Measurements from ENCODE around the gene LGALS9. TPM values are rescaled to one million over a fixed set of nuclear protein-coding genes. Genes with fewer than 3 reads are reported as not detected.
A peak's percentile ranks its signal among the peaks of the same experiment; 100 is the strongest.
"Not testable (repeated sequence)": the region's sequence is repeated elsewhere in the genome, so short reads cannot be mapped to it uniquely, and the experiment has no call there.

The LGALS9 gene
- total and polyA plus RNA-seq, 4 donors, result 19.8 to 228 (median 116) TPM

DNA sequence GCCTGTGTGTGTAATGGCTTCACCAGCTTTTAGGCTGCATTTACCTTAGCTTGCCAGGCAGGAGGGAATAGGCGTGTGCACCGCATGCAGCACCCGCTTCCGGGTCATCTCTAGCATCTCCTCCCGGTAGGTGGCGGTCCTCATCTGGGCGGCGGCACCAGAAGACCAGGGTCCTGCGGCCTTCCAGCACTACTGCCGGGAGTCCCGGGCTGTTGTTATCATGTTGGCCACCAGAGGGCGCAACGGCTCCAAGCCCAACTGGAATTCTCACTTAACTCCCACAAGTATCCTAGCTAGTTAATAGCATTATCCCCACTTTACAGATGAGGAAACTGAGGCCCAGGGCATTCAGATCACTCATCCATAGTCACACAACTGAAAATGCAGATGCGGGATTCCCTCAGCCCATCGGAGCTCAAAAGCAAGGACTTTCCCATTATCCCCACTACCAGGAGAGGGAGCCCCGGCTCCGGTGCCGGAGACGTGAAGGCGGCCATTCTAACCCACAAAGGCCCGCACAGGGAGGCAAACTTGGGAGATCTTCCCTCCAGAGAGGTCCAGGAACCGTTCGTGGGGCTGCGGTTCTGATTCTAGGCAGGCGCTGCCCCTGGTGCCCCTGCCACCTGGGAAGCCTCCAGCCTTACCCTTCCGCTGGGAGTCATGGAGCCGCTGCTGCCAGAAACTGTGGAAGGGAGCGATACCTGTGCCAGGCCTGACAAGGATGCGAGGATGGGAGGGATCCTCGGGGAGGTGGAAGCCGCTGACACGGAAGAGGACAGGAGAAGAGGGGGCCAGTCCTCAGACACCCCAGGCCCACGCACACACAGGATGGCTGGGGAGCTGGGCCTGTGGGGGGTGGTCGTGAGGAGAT, 23.9 kb downstream of the LGALS9 start:
- Histone ChIP-seq H3K36me3 (ENCODE audit: control insufficient read depth in 4 of 4, insufficient read depth in 4 of 4, low read length in 4 of 4) (no peaks in the 10 kb centered on the region), H3K9ac (ENCODE audit: insufficient read depth in 1 of 2, low read length in 2 of 2) (no peak overlapping the region), H3K4me3 (no peak overlapping the region), H3K27ac (ENCODE audit: low read depth in 1 of 2, low read length in 1 of 2) (no peak overlapping the region), H3K9me3 (ENCODE audit: control insufficient read depth in 4 of 4, insufficient read depth in 3 of 4, low read length in 3 of 4) (no peaks in the 10 kb centered on the region), H3K4me1 (ENCODE audit: control insufficient read depth in 5 of 5, insufficient read depth in 5 of 5, low read length in 5 of 5) (no peaks in the 10 kb centered on the region), H3K27me3 (ENCODE audit: control insufficient read depth in 3 of 3, insufficient read depth in 3 of 3, low read length in 2 of 3) (no peaks in the 10 kb centered on the region)
- TF ChIP-seq, protein P1, sequence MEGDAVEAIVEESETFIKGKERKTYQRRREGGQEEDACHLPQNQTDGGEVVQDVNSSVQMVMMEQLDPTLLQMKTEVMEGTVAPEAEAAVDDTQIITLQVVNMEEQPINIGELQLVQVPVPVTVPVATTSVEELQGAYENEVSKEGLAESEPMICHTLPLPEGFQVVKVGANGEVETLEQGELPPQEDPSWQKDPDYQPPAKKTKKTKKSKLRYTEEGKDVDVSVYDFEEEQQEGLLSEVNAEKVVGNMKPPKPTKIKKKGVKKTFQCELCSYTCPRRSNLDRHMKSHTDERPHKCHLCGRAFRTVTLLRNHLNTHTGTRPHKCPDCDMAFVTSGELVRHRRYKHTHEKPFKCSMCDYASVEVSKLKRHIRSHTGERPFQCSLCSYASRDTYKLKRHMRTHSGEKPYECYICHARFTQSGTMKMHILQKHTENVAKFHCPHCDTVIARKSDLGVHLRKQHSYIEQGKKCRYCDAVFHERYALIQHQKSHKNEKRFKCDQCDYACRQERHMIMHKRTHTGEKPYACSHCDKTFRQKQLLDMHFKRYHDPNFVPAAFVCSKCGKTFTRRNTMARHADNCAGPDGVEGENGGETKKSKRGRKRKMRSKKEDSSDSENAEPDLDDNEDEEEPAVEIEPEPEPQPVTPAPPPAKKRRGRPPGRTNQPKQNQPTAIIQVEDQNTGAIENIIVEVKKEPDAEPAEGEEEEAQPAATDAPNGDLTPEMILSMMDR (IDR thresholded peaks at IDR 0.05; ENCODE audit: control extremely low read depth, extremely low read depth), result peak; percentile 67
- ATAC-seq (ENCODE audit: insufficient read depth, low FRiP score), result peak; percentile 56
- peak; percentile 68 to 73 (median 73) for DNase-seq
- 45 to 48% methylated on average over 34 of the region's 34 CpGs for WGBS, 2 donors

DNA sequence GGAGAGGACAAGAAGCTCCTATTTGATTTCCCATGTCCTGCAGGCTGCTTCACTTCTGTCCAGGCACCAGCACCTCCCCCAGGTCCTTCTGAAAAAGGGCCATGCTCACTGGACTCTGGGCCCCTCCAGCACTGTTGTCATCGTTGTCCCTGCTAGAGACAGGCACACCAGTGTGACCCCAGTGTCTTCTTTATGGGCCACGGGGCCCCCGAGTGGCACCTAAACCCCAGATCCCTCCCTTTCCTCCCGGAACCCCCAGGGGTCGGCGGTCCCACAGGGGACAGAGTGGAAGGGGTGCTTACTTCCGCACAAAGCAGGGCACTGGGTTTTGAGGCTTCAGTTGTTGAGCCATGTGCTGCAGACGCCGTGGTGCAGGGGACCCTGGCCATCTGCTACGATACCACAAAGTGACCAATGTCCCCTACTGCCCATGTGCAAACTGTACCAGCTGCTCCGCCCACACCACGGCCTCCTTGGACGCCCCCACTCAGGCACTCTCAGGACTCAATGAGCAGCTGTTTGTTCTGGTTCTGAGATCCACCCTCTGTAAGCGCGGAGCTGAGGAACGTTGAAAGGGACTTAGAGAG, 24.6 kb downstream of the LGALS9 start:
- DNase-seq, result not testable (repeated sequence)
- WGBS, 2 donors, result 88 to 91% methylated on average over 16 of the region's 16 CpGs

DNA sequence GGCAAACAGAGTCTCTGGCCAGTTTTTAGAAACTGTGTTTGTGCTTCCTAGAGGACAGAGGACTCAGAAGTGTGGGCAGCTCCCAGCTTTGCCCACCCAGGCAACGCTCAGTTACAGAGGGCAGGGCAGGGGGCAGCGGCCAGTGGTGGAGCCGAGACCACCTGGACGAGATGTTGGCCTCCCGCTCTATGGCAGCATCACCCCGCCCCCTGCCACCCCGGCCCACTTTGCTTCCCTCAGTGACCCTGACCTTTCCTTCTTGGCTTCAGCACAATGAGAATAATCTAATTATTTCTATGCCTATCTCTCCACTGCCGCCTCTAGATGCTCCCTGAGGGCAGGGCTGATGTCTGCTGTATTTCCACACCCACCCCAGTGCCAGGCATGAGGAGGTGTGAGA, 25.6 kb downstream of the LGALS9 start:
- H3K4me3 ChIP-seq; H3K9me3 ChIP-seq (ENCODE audit: control insufficient read depth in 4 of 4, insufficient read depth in 3 of 4, low read length in 3 of 4); DNase-seq; H3K9ac ChIP-seq (ENCODE audit: insufficient read depth in 1 of 2, low read length in 2 of 2); H3K36me3 ChIP-seq (ENCODE audit: control insufficient read depth in 4 of 4, insufficient read depth in 4 of 4, low read length in 4 of 4); ATAC-seq (ENCODE audit: insufficient read depth, low FRiP score); H3K4me1 ChIP-seq (ENCODE audit: control insufficient read depth in 5 of 5, insufficient read depth in 5 of 5, low read length in 5 of 5); H3K27me3 ChIP-seq (ENCODE audit: control insufficient read depth in 3 of 3, insufficient read depth in 3 of 3, low read length in 2 of 3); H3K27ac ChIP-seq (ENCODE audit: low read depth in 1 of 2, low read length in 1 of 2): not testable (repeated sequence)
- WGBS, 2 donors, result 87 to 91% methylated on average over 8 of the region's 8 CpGs

More for the DNA sequence above, 24.6 kb downstream of the LGALS9 start:
- not testable (repeated sequence) for H3K4me3 ChIP-seq; H3K9me3 ChIP-seq (ENCODE audit: control insufficient read depth in 4 of 4, insufficient read depth in 3 of 4, low read length in 3 of 4); ATAC-seq (ENCODE audit: insufficient read depth, low FRiP score); H3K27ac ChIP-seq (ENCODE audit: low read depth in 1 of 2, low read length in 1 of 2); H3K27me3 ChIP-seq (ENCODE audit: control insufficient read depth in 3 of 3, insufficient read depth in 3 of 3, low read length in 2 of 3); H3K4me1 ChIP-seq (ENCODE audit: control insufficient read depth in 5 of 5, insufficient read depth in 5 of 5, low read length in 5 of 5); H3K36me3 ChIP-seq (ENCODE audit: control insufficient read depth in 4 of 4, insufficient read depth in 4 of 4, low read length in 4 of 4); H3K9ac ChIP-seq (ENCODE audit: insufficient read depth in 1 of 2, low read length in 2 of 2)

DNA sequence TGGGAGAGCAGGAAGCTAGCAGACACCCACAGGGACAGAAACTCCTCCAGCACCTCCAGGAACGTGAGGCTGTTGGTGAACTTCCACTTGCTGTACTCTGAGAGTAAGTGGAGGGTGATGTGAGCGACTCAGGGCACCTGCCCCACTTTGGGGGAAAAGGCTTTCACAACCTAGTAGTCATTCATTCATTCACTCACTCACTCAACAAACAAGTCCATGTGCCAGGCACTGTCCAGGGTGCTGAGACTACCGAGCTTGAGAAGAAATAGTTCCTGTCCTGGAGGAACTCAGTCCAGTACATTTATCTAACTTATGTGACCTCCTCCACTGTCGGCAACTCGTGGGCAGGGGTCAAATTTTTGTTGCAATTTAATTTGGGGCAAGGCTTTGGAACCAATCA, 26.6 kb downstream of the LGALS9 start:
- H3K27me3 ChIP-seq (ENCODE audit: control insufficient read depth in 3 of 3, insufficient read depth in 3 of 3, low read length in 2 of 3), result no peaks in the 10 kb centered on the region
- H3K9me3 ChIP-seq (ENCODE audit: control insufficient read depth in 4 of 4, insufficient read depth in 3 of 4, low read length in 3 of 4), result no peaks in the 10 kb centered on the region
- H3K9ac ChIP-seq (ENCODE audit: insufficient read depth in 1 of 2, low read length in 2 of 2), result no peak overlapping the region
- H3K27ac ChIP-seq (ENCODE audit: low read depth in 1 of 2, low read length in 1 of 2), result no peak overlapping the region
- ATAC-seq (ENCODE audit: insufficient read depth, low FRiP score) (no peak), DNase-seq (peak in 2 of 3 donors; percentile 12 to 34)
- TF ChIP-seq, protein P1 (IDR thresholded peaks at IDR 0.05; ENCODE audit: control extremely low read depth, extremely low read depth), result no peak
- no peaks in the 10 kb centered on the region for H3K4me1 ChIP-seq (ENCODE audit: control insufficient read depth in 5 of 5, insufficient read depth in 5 of 5, low read length in 5 of 5)
- 56 to 61% methylated on average over 5 of the region's 5 CpGs for WGBS, 2 donors
- no peaks in the 10 kb centered on the region for H3K36me3 ChIP-seq (ENCODE audit: control insufficient read depth in 4 of 4, insufficient read depth in 4 of 4, low read length in 4 of 4)
- H3K4me3 ChIP-seq, result no peak overlapping the region

All from lung (tissue), 12 donors.